Mesothelial cell of epicardium (in vitro differentiated cells): Measurements from ENCODE around the gene CCDC148. TPM values are rescaled to one million over a fixed set of nuclear protein-coding genes. Genes with fewer than 3 reads are reported as not detected.

Experiments
- DNase-seq, 2 experiments: peaks; one replicate each; pipeline ENCODE4 v3.0.0; 2021; ENCODE audit warnings: low spot score in 2 of 2; ENCODE audit not compliant: unreplicated experiment in 2 of 2
- H3K27ac Mint-ChIP-seq: 2 replicates; pipeline ENCODE4 v1.8.0; 2021; ENCODE audit warnings: mixed read lengths
- H3K27me3 Mint-ChIP-seq: 2 replicates; pipeline ENCODE4 v1.8.0; 2021; ENCODE audit warnings: low read depth, mixed read lengths
- H3K36me3 Mint-ChIP-seq: 2 replicates; pipeline ENCODE4 v1.8.0; 2021; ENCODE audit warnings: mixed read lengths
- H3K4me1 Mint-ChIP-seq: 2 replicates; pipeline ENCODE4 v1.8.0; 2021; ENCODE audit warnings: mixed read lengths
- H3K4me3 Mint-ChIP-seq: 2 replicates; pipeline ENCODE4 v1.8.0; 2021; ENCODE audit warnings: mild to moderate bottlenecking, moderate library complexity, mixed read lengths
- H3K9me3 Mint-ChIP-seq: 2 replicates; pipeline ENCODE4 v1.8.0; 2021; ENCODE audit warnings: mixed read lengths
- CTCF ChIP-seq: fragments of 200-600 bp; sonication (generic); IDR thresholded peaks from one replicate; pipeline ENCODE4 v1.5.0; 2021; ENCODE audit warnings: antibody characterized with exemption; ENCODE audit not compliant: unreplicated experiment
- total RNA-seq: library from RNA; stranded (reverse); gene quantifications from 3 replicates; pipeline ENCODE4 v1.2.1, GENCODE V29; 2021

CCDC148 gene
- total RNA-seq, 1 donor from 2014 or later: 3.1 TPM

GRCh38 chr2:158153270-158154015, 303.1 kb downstream of the CCDC148 start:
- peaks cover 2% of the 10 kb centered on the region for H3K27me3 Mint-ChIP-seq
- no peak for DNase-seq
- no peak overlapping the region for H3K4me3 Mint-ChIP-seq
- no peaks in the 10 kb centered on the region for H3K36me3 Mint-ChIP-seq
- TF ChIP-seq CTCF: no peak
- H3K9me3 Mint-ChIP-seq: peaks cover 21% of the 10 kb centered on the region
- no peak overlapping the region for H3K27ac Mint-ChIP-seq
- no peaks in the 10 kb centered on the region for H3K4me1 Mint-ChIP-seq

- Mint-ChIP-seq H3K4me1 (peaks cover 11% of the 10 kb centered on the region), H3K27ac (no peak overlapping the region), H3K27me3 (no peaks in the 10 kb centered on the region), H3K4me3 (no peak overlapping the region), H3K9me3 (peaks cover 36% of the 10 kb centered on the region), H3K36me3 (peaks cover 1% of the 10 kb centered on the region)
- DNase-seq: no peak
- TF ChIP-seq CTCF: no peak
Measured at GRCh38 chr2:158144914-158145625, 311.5 kb downstream of the CCDC148 start.

- Mint-ChIP-seq H3K27me3 (no peaks in the 10 kb centered on the region), H3K4me1 (peaks cover 11% of the 10 kb centered on the region), H3K9me3 (peaks cover 29% of the 10 kb centered on the region)
Measured at GRCh38 chr2:158143703-158144360, 312.7 kb downstream of the CCDC148 start.

GRCh38 chr2:158142568-158143332, 313.8 kb downstream of the CCDC148 start:
- Mint-ChIP-seq H3K27me3 (no peaks in the 10 kb centered on the region), H3K27ac (no peak overlapping the region), H3K36me3 (peaks cover 1% of the 10 kb centered on the region), H3K4me1 (peaks cover 11% of the 10 kb centered on the region), H3K4me3 (no peak overlapping the region), H3K9me3 (peaks cover 21% of the 10 kb centered on the region)
- no peak for DNase-seq
- no peak for TF ChIP-seq CTCF

More at GRCh38 chr2:158143703-158144360, 312.7 kb downstream of the CCDC148 start:
- DNase-seq: no peak
- TF ChIP-seq CTCF: no peak
- Mint-ChIP-seq H3K36me3 (peaks cover 1% of the 10 kb centered on the region), H3K4me3 (no peak overlapping the region), H3K27ac (no peak overlapping the region)

GRCh38 chr2:158142165-158142564, 314.4 kb downstream of the CCDC148 start:
- no peak overlapping the region for H3K27ac Mint-ChIP-seq
- H3K9me3 Mint-ChIP-seq: peaks cover 15% of the 10 kb centered on the region
- no peak overlapping the region for H3K4me3 Mint-ChIP-seq
- no peaks in the 10 kb centered on the region for H3K27me3 Mint-ChIP-seq
- H3K36me3 Mint-ChIP-seq: peaks cover 1% of the 10 kb centered on the region
- no peak for TF ChIP-seq CTCF
- no peak for DNase-seq
- H3K4me1 Mint-ChIP-seq: peaks cover 11% of the 10 kb centered on the region
